ENCODE measurements around the gene ATP6V0B.

ATP6V0B gene

GRCh38 chr1:43996733-43997115 is 22.0 kb downstream of the ATP6V0B start:
- in situ Hi-C loops (cut with HindIII; ENCODE audit: low sequenced_read_pairs), result no loop called here

- in situ Hi-C loops (cut with HindIII; ENCODE audit: low sequenced_read_pairs), result no loop called here
Observed at GRCh38 chr1:43997295-43997999, 22.7 kb downstream of the ATP6V0B start.

GRCh38 chr1:43998000-43998378 is 23.2 kb downstream of the ATP6V0B start:
- in situ Hi-C loops (cut with HindIII; ENCODE audit: low sequenced_read_pairs), result no loop called here

- in situ Hi-C loops (cut with HindIII; ENCODE audit: low sequenced_read_pairs), result no loop called here
Observed at GRCh38 chr1:43999455-43999854, 24.7 kb downstream of the ATP6V0B start.

- in situ Hi-C loops (cut with HindIII; ENCODE audit: low sequenced_read_pairs), result no loop called here
Observed at GRCh38 chr1:44000122-44000665, 25.4 kb downstream of the ATP6V0B start.

- in situ Hi-C loops (cut with HindIII; ENCODE audit: low sequenced_read_pairs), result no loop called here
Observed at GRCh38 chr1:44002165-44002564, 27.4 kb downstream of the ATP6V0B start.

- in situ Hi-C loops (cut with HindIII; ENCODE audit: low sequenced_read_pairs), result no loop called here
Observed at GRCh38 chr1:44002606-44003157, 27.9 kb downstream of the ATP6V0B start.

DNA sequence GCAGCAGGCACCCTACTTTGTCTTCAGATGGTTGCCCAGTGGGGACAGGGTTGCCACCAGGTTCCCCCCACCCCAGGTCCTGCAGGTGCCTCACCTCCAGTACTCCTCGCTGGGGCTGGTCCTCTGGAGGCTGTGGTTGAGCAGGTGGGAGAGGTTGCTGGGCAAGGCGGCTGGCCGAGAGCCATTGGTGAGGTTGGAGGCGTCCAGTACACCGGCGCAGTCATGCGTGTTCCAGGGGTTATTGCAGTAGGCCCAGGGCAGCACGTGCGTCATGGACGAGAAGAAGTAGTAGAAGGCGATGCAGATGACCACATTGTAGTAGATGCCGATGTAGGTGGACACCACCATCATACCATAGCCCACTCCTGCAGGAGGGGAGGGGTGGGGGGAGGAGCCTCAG is 33.5 kb downstream of the ATP6V0B start:
- in situ Hi-C loops (cut with HindIII; ENCODE audit: low sequenced_read_pairs), result no loop called here

DNA sequence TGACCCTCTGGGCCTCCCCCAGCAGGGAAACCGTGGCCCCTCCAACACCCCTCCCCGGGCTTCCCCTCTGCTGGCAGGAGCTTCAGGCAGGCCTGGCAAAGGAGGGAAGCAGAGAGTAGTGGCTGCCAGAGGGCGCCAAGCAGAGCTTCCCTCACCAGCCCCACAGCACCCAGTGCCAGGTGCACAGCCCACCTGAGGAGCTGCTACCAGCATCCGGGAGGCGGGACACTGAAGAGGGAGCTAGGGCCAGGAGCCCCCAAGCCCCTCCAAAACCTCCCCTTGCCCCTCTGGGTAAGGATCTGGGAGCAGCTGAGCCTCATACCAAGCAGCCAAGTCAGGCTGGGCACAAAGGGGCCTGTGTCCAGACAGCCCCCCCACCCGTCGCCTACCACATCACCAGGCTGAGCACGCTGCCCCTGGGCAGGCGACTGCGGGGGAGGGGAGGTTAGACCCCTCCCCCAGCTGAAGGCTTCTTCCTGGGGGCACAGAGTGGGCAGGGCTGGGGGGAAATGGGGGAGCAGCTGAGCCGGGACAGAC is 36.2 kb downstream of the ATP6V0B start:
- in situ Hi-C loops (cut with HindIII; ENCODE audit: low sequenced_read_pairs), result no loop called here

DNA sequence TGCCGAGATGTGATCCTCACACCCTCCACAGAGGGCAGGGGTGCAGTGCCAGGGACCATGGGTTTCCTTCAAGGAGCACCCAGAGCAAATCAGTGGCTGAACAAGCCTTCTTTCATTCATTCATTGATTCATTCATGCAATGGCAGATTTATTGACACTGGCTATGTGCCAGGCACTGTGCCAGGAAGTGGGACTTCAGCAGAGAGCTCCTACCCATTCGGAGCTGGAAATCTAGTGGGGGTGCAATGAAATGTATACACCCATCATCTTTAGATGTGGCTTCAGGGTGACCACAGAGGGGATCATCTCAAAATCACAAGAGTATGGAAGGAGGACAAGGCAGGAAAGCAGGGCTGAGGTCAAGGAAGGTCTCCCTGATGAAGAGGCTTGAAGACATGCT is 37.6 kb downstream of the ATP6V0B start:
- in situ Hi-C loops (cut with HindIII; ENCODE audit: low sequenced_read_pairs), result no loop called here

GRCh38 chr1:44012941-44013609 is 38.3 kb downstream of the ATP6V0B start:
- in situ Hi-C loops (cut with HindIII; ENCODE audit: low sequenced_read_pairs), result no loop called here

DNA sequence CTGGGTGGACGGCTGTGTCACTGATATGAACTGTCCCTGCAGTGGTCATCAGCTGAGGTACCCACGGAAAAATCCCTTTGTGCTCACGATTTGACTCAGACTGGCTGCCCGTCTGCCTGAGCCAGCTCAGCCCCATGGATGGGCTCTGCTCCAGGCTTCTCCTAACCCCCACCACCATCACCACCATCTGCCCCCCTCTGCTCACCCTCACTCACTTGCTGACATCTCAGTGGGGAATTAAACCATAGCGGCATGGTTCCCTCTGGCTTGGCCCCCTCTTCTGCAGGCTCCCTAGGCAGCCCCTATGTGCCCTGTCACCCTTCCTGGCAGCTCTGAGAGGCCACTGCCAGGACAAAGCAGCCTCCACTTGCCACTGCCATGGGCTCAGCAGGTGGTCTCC is 39.2 kb downstream of the ATP6V0B start:
- in situ Hi-C loops (cut with HindIII; ENCODE audit: low sequenced_read_pairs), result no loop called here

- in situ Hi-C loops (cut with HindIII; ENCODE audit: low sequenced_read_pairs), result no loop called here
Observed at GRCh38 chr1:44014365-44015104, 39.8 kb downstream of the ATP6V0B start.

DNA sequence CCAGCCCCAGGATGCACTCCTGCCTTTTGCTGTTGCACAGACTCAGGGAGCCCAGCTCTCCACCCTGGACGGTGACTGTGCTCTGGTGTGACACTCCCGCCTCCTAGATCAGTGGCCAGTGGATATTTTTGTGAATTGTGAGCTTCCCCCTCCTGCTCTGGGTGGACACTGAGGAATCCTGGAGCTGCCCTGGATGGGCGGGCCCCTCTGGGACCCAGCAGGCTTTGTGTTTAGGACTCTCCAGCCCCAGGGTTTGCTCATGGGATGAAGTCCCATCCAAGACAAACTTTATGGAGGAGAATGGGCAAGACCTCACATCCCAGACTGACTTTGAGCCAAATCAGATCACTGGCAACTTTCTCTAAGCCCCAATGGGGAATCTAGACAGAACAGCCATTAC is 40.4 kb downstream of the ATP6V0B start:
- in situ Hi-C loops (cut with HindIII; ENCODE audit: low sequenced_read_pairs), result no loop called here

DNA sequence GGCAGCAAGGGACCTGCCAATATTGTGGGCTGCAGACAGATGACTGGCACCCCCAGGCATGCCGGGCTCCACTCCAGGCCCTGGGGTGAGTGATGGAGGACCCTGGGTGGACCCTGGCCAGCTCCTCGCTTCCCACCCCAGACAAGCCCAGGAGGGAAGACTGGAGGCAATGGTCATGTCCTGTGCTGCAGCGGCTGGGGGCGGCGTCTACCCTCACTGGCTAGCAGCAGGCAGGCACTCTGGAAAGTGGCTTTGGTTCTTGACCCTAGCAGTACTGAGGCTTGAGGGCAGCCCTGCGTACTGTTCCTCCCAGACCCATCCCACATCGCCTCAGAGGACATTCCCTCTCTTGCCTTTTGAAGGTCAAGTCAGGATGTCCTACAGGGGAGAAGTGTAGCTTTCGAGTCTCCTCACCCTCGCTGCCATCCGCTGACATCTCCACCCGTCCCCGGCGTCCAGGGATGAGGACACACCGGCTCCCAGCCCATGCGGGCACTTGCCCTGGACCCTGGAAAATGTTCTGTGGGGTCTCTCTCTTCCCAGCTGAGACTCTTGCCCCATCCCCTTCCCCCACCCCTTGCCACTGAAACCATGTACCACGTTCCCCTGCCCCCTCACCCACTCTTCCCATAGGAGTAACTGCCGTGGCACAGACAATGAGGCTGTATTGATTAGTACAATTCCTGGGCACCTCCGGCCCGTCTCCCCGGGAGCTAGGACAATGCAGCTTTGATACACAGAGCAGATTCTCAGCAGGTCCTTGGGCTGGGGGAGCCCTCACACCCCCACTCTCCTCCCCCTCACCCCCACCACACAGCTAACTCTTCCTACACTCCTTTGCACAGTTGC is 41.5 kb downstream of the ATP6V0B start:
- in situ Hi-C loops (cut with HindIII; ENCODE audit: low sequenced_read_pairs), result no loop called here

DNA sequence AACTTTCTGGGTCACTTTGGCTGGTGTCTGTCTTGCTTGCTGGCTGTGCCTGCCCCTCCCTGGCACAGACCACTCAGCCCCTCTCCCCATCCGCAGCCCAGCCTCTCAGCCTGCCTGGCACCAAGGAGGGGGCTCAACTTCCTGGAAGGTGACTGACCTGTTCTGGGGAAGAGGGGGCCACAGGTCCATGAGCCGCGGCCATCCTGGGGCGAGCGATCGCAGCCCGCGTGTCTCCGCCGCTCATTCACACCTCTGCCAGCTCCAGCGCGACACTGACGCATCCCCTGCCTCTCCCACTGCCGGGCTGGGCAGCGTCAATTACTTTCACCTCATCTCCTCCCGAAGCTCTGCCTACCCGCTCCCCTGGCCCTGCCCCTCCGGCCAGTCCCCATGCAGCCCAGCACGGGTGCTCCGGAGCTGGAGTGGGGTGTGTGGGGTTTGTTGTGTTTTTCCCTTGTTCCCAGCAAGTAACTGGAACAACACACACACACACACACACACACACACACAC is 42.2 kb downstream of the ATP6V0B start:
- in situ Hi-C loops (cut with HindIII; ENCODE audit: low sequenced_read_pairs), result no loop called here

DNA sequence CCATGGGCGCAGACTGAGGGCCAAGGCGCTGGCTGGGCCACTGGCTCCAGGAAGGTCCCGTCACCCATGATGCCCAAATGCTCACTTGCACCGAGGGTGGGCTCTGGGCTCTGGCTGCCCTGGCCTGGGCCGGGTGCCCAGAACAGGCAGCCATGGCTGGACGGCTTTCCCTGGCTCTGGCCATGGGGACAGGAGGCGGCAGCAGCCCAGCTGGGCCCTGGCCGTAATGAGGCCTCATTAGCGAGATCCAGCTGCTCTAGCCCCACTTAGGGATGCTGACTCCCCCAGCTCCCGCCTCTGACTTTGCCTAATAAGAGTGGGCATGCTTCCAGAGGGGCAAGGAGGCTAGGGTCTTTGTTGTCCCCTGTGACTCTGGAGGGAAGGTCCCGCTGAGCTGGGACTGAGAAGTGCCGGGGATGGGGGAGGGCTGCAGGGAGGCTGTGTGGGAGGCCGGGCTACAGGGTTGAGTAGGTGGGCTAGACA is 44.7 kb downstream of the ATP6V0B start:
- in situ Hi-C loops (cut with HindIII; ENCODE audit: low sequenced_read_pairs), result no loop called here

DNA sequence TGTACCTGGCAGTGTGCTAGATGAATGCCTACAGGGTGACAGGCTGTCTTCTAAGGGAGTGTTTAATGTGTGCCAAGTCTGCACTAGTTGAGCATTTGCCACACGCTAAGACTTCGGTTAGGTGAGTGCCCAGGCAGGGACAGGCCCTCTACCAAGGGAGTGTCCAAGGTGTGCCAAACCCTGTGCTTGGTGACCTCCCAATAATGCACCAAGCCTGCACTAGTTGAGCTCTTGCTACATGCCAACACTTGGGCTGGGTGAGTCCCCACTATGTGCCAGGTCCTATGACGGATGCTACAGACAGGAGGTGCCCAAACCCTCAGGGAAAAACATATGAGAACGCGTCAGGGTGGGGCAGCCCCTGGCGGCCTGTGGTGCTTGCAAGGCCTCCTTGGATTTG is 45.7 kb downstream of the ATP6V0B start:
- in situ Hi-C loops (cut with HindIII; ENCODE audit: low sequenced_read_pairs), result no loop called here

DNA sequence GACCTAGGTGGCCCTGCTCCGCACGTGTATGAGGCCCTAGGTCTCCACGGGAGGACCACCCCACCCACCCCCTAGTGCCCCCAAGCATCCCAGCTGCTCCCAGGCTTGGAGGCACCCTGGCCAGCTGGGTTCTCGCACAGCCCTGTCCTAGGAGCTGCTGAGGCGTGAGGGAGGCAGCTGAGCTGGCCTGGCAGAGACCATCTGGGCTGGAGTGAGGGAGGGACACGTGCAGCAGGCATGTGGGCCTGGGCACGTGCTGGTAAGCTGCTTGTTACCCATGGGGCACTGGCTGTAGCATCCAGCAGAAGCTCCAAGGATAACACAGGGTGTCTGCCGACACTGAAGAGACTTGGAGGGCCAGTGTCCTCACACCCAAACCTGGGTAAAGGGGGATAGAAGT is 46.4 kb downstream of the ATP6V0B start:
- in situ Hi-C loops (cut with HindIII; ENCODE audit: low sequenced_read_pairs), result no loop called here

Measured in endothelial cell of hepatic sinusoid (primary cell).